Sigmoid colon (tissue), 7 donors: ENCODE results near the gene PEAK1. TPM values are rescaled to one million over a fixed set of nuclear protein-coding genes. Genes with fewer than 3 reads are reported as not detected.

Source experiments
- DNase-seq: peaks from one replicate; pipeline ENCODE4 v3.0.0-alpha.2; 2019
- H3K27ac ChIP-seq, 4 donors: fragments of 200-600 bp; sonication (generic); one replicate each; pipeline ENCODE4 v1.5.1; 2016 to 2019; ENCODE audit warnings: mild to moderate bottlenecking in 1 of 4
- H3K27me3 ChIP-seq, 3 donors: fragments of 200-600 bp; sonication (generic); one replicate each; pipeline ENCODE4 v1.5.1; 2019; ENCODE audit warnings: mild to moderate bottlenecking in 1 of 3
- H3K36me3 ChIP-seq, 4 donors: fragments of 200-600 bp; sonication (generic); one replicate each; pipeline ENCODE4 v1.5.1; 2016 to 2019
- H3K4me1 ChIP-seq, 4 donors: fragments of 200-600 bp; sonication (generic); one replicate each; pipeline ENCODE4 v1.5.1; 2017 to 2019
- H3K4me3 ChIP-seq, 4 donors: fragments of 200-600 bp; sonication (generic); one replicate each; pipeline ENCODE4 v1.5.1; 2017 to 2019; ENCODE audit warnings: mild to moderate bottlenecking in 2 of 4, moderate library complexity in 1 of 4
- H3K9me3 ChIP-seq, 4 donors: fragments of 200-600 bp in 3 of 4; sonication (generic) in 3 of 4; one replicate each; pipeline versions ENCODE4 v1.5.1 to v1.6.1; 2013 to 2019
- EP300 ChIP-seq, 4 donors: sonication (generic); formaldehyde crosslinking; IDR thresholded peaks; one replicate each; pipeline ENCODE4 v1.6.1; 2017; ENCODE audit warnings: antibody characterized with exemption in 4 of 4
- POLR2A ChIP-seq, 2 donors: fragments of 450-650 bp; IDR thresholded peaks; one replicate each; pipeline ENCODE4 v1.6.1; 2016; ENCODE audit warnings: antibody characterized with exemption in 2 of 2, mild to moderate bottlenecking in 2 of 2, moderate library complexity in 2 of 2
- POLR2AphosphoS5 ChIP-seq, 4 donors: sonication (generic); formaldehyde crosslinking; IDR thresholded peaks; one replicate each; pipeline ENCODE4 v1.6.1; 2017; ENCODE audit warnings: antibody characterized with exemption in 4 of 4
- WGBS, 2 donors: extraction: QIAGEN DNeasy Blood & Tissue Kit; methylation state at CpG; one replicate each; pipeline ENCODE4 v1.1.7; 2013; 5-methylcytosine and 5-hydroxymethylcytosine counted together
- intact Hi-C: fragments of 100-400 bp; cut with DNase I; formaldehyde crosslinking; loops from one replicate; pipeline ENCODE4 v1.15.1; 2023
- polyA plus RNA-seq, 3 donors: library from polyadenylated mRNA; stranded (reverse); fragments of 200-250 nt; gene quantifications; one replicate each; pipeline ENCODE4 v1.2.3, GENCODE V29; 2013
- total RNA-seq, 4 donors: library from RNA; depleted of rRNA; stranded (reverse); fragments of >200 nt; gene quantifications; one replicate each; pipeline ENCODE4 v1.1.0, GENCODE V29; 2016
- TF ChIP-seq, protein P1 (sequence below), 4 experiments: fragments of 450-650 bp in 3 of 4; fragments of 200-600 bp in 1 of 4; IDR thresholded peaks; one replicate each; pipeline ENCODE4 v1.5.1; 2016 to 2019; ENCODE audit warnings: antibody characterized with exemption in 4 of 4, mild to moderate bottlenecking in 3 of 4, moderate library complexity in 2 of 4
- donor health status: healthy with polysubstance abuse.
- donor health status: Bipolar disorder and iron deficiency.
- donor health status: healthy.

Gene PEAK1
- total and polyA plus RNA-seq, 7 donors, result 3.5 to 59.8 (median 29.3) TPM

DNA sequence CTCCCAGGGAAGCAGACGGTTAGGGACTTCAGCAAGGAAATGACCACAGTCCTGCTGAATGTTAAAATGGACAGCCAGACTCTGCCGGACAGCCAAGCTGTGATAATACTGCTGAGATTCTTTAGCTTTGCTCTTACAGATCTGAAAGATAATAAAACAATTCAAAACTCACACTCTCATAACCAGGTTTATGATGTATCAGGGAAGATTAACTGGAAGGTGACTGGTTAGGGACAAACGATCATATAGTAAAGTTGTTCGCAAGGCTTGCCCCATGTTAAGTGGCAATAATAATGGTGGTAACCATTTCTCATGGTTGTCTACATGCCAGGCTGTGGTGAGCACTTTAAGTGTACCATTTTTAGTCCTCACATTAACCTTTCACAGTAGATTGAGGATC, 304.7 kb downstream of the PEAK1 start:
- Histone ChIP-seq H3K27me3 (no peaks in the 10 kb centered on the region), H3K4me1 (peaks cover 0 to 10% (median 7%) of the 10 kb centered on the region in 4 donors), H3K9me3 (no peaks in the 10 kb centered on the region), H3K4me3 (no peak overlapping the region), H3K36me3 (peaks cover 0 to 20% (median 7%) of the 10 kb centered on the region in 4 donors), H3K27ac (no peak overlapping the region)
- no peak for DNase-seq
- intact Hi-C loops, result no loop called here
- TF ChIP-seq EP300 (IDR thresholded peaks at IDR 0.05) (no peak), POLR2A (IDR thresholded peaks at IDR 0.05) (no peak), POLR2AphosphoS5 (IDR thresholded peaks at IDR 0.05) (no peak)
- TF ChIP-seq, protein P1, sequence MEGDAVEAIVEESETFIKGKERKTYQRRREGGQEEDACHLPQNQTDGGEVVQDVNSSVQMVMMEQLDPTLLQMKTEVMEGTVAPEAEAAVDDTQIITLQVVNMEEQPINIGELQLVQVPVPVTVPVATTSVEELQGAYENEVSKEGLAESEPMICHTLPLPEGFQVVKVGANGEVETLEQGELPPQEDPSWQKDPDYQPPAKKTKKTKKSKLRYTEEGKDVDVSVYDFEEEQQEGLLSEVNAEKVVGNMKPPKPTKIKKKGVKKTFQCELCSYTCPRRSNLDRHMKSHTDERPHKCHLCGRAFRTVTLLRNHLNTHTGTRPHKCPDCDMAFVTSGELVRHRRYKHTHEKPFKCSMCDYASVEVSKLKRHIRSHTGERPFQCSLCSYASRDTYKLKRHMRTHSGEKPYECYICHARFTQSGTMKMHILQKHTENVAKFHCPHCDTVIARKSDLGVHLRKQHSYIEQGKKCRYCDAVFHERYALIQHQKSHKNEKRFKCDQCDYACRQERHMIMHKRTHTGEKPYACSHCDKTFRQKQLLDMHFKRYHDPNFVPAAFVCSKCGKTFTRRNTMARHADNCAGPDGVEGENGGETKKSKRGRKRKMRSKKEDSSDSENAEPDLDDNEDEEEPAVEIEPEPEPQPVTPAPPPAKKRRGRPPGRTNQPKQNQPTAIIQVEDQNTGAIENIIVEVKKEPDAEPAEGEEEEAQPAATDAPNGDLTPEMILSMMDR (IDR thresholded peaks at IDR 0.05), result no peak
- 41 to 81% methylated on average over 4 of the region's 4 CpGs for WGBS, 2 donors

DNA sequence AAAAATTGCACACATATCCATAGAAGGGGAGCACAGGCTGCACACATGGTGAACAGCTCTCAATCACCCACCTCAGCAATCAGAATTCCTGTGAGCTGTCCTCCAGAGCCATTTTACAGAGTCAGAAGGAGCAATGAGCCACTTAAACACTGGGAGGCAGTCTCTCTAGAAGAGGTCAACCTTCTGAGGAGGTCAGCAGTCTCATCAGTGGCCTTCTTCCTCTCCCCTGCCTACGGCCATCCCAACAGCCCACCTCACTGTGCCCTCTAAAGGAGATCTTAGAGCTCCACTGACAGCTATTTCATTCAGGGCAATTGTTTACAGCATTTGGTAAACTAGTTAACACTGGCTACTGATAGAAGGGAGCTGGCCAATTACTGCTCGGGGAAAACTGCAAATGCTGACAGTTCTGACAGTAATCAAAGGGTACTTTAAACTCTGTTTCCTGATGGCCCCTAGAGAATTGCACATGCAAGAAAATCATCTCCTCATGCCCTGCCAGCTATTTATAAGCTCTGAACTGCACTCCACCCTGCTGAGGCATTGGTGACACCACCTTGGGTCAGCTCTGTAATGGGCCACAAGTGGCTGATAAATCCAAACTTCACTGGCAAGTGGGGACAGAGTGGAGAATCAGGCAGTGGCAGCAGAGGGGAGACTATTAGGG, 306.9 kb downstream of the PEAK1 start:
- no peak for DNase-seq
- Histone ChIP-seq H3K27ac (no peak overlapping the region), H3K4me1 (peaks cover 0 to 1% (median under 1%) of the 10 kb centered on the region in 4 donors), H3K27me3 (no peaks in the 10 kb centered on the region), H3K36me3 (peaks cover 0 to 20% (median 7%) of the 10 kb centered on the region in 4 donors), H3K9me3 (no peaks in the 10 kb centered on the region), H3K4me3 (no peak overlapping the region)
- intact Hi-C loops, result no loop called here
- 67 to 76% methylated on average over 2 of the region's 2 CpGs for WGBS, 2 donors
- TF ChIP-seq EP300 (IDR thresholded peaks at IDR 0.05) (no peak), POLR2AphosphoS5 (IDR thresholded peaks at IDR 0.05) (no peak), POLR2A (IDR thresholded peaks at IDR 0.05) (no peak)
- TF ChIP-seq, protein P1 (IDR thresholded peaks at IDR 0.05), result no peak

DNA sequence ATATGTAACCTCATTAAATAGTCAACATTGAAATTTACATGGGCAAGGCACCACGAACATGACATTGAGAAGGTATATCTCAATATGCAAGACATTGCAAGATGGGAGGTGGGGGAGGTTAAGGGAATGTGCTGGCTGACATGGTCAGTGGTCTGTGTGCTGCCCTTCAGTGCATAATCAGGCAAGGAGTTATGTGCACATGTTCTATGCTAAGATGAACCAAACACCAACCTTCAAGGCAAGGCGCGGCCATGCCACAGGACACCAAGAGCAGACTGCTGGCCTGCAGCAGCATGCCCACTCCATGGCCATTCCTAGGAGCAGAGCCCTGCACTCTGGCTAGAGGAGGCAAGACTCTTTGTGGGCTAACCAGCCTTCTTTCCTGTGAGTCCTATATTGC, 308.1 kb downstream of the PEAK1 start:
- Histone ChIP-seq H3K36me3 (peaks cover 0 to 20% (median 7%) of the 10 kb centered on the region in 4 donors), H3K27me3 (no peaks in the 10 kb centered on the region), H3K27ac (no peak overlapping the region), H3K9me3 (no peaks in the 10 kb centered on the region), H3K4me3 (no peak overlapping the region), H3K4me1 (peaks cover 0 to 13% (median 7%) of the 10 kb centered on the region in 4 donors)
- TF ChIP-seq EP300 (IDR thresholded peaks at IDR 0.05) (no peak), POLR2A (IDR thresholded peaks at IDR 0.05) (no peak), POLR2AphosphoS5 (IDR thresholded peaks at IDR 0.05) (no peak)
- TF ChIP-seq, protein P1 (IDR thresholded peaks at IDR 0.05), result no peak
- intact Hi-C loops, result no loop called here
- no peak for DNase-seq
- WGBS, 2 donors, result 97% methylated on average over 3 of the region's 3 CpGs

DNA sequence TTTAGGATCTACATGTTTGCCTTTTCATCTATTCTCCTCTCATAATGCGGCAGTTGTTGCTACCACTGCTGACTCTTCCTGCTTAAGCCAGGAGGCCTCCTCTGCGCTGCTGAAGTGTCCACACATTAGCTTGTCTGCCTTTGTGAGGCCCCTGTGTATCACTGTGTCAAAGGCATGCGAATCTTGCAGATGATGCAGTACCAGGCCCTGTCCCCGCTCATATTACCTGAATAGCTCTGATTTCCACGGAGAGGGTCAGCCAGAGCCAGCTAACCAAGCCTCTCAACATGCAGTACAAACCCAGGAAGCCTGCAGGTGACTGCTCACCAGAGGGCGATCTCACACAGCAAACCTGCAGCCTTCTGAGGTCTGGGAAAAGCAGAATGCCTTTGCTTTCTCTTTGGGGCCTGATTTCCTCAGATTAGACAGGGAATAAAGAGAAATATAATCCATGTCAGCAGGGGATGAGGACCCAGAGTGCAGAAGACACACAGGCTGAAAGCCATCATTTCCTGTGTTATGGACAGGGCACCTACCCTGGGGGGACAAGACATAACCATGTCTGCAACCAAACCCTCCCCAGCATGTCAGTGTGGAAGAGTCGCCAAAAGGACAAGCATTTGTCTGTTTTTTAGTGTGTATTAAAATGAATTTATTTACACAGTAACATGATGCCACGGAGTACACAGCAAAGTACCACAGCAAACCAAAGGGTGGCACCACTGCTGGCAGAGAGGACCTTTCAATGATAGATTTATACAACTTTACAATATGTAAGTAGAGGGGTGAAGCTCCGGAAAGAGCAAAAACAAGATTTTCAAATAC, 312.2 kb downstream of the PEAK1 start:
- no peak for TF ChIP-seq POLR2AphosphoS5 (IDR thresholded peaks at IDR 0.05)
- TF ChIP-seq, protein P1 (IDR thresholded peaks at IDR 0.05), result peak; percentile 7 to 49 (median 32)
- TF ChIP-seq POLR2A (IDR thresholded peaks at IDR 0.05), result no peak
- Histone ChIP-seq H3K4me3 (no peak overlapping the region), H3K9me3 (no peaks in the 10 kb centered on the region), H3K36me3 (no peaks in the 10 kb centered on the region), H3K27ac (peak overlapping the region in 2 of 4 donors; percentile 30 to 45), H3K27me3 (no peaks in the 10 kb centered on the region), H3K4me1 (peaks cover 0 to 16% (median 8%) of the 10 kb centered on the region in 4 donors)
- intact Hi-C loops, result no loop called here
- 47 to 60% methylated on average over 9 of the region's 9 CpGs for WGBS, 2 donors
- peak; percentile 72 for DNase-seq
